GM12878 (cell line): ENCODE measurements around the gene C9orf50. TPM values are rescaled to one million over a fixed set of nuclear protein-coding genes. Genes with fewer than 3 reads are reported as not detected.
A peak's percentile ranks its signal among the peaks of the same experiment; 100 is the strongest.

ENCODE experiments used
- BACH1 ChIP-seq: fragments of 450-650 bp; IDR thresholded peaks from 2 replicates; pipeline ENCODE4 v1.6.1; 2017; ENCODE audit warnings: mild to moderate bottlenecking, borderline replicate concordance
- BCL11A ChIP-seq: IDR thresholded peaks from 2 replicates; pipeline ENCODE4 v1.6.1; 2011; ENCODE audit warnings: low read depth, low read length
- CREB1 ChIP-seq: IDR thresholded peaks from 2 replicates; pipeline ENCODE4 v1.6.1; 2012; ENCODE audit warnings: low read depth, mild to moderate bottlenecking, inconsistent platforms
- DPF2 ChIP-seq: fragments of 450-650 bp; IDR thresholded peaks from 2 replicates; pipeline ENCODE4 v1.6.1; 2017; ENCODE audit warnings: mild to moderate bottlenecking
- ESRRA ChIP-seq: IDR thresholded peaks from 2 replicates; pipeline ENCODE4 v1.6.1; 2012; ENCODE audit warnings: mild to moderate bottlenecking, low read length, improper control_type of control experiment
- FOXM1 ChIP-seq: IDR thresholded peaks from 2 replicates; pipeline ENCODE4 v1.6.1; 2012; ENCODE audit warnings: low read depth, mild to moderate bottlenecking, inconsistent platforms, low read length, moderate library complexity
- GABPA ChIP-seq: IDR thresholded peaks from 2 replicates; pipeline ENCODE4 v1.6.1; 2014; ENCODE audit warnings: antibody characterized with exemption, low read depth, mild to moderate bottlenecking, inconsistent platforms
- HDAC6 ChIP-seq: fragments of 200-600 bp; sonication (generic); IDR thresholded peaks from one replicate; pipeline ENCODE4 v1.8.0; 2017; ENCODE audit warnings: antibody characterized with exemption; ENCODE audit not compliant: unreplicated experiment
- KLF5 ChIP-seq: fragments of 450-650 bp; IDR thresholded peaks from 2 replicates; pipeline ENCODE4 v1.6.1; 2014; ENCODE audit warnings: mild to moderate bottlenecking; ENCODE audit not compliant: partially characterized antibody
- LARP7 ChIP-seq: fragments of 450-650 bp; IDR thresholded peaks from 2 replicates; pipeline ENCODE4 v1.6.1; 2017; ENCODE audit warnings: mild to moderate bottlenecking
- MEF2B ChIP-seq: fragments of 450-650 bp; IDR thresholded peaks from 2 replicates; pipeline ENCODE4 v1.6.1; 2018; ENCODE audit warnings: mild to moderate bottlenecking, moderate library complexity; ENCODE audit not compliant: partially characterized antibody, poor library complexity, severe bottlenecking
- MXI1 ChIP-seq: fragments of 150-350 bp; IDR thresholded peaks from 2 replicates; pipeline ENCODE4 v1.6.1; 2011; ENCODE audit warnings: low read depth, mild to moderate bottlenecking, inconsistent platforms, low read length, improper control_type of control experiment
- MYC ChIP-seq: IDR thresholded peaks from 2 replicates; pipeline ENCODE4 v1.6.1; 2011; ENCODE audit warnings: mild to moderate bottlenecking, low read length, moderate library complexity, inconsistent platforms; ENCODE audit not compliant: insufficient read depth, insufficient replicate concordance, insufficient read length, severe bottlenecking
- NBN ChIP-seq: fragments of 450-650 bp; IDR thresholded peaks from 2 replicates; pipeline ENCODE4 v1.6.1; 2016
- NFYB ChIP-seq: IDR thresholded peaks from 2 replicates; pipeline ENCODE4 v1.6.1; 2011; ENCODE audit warnings: low read depth, mild to moderate bottlenecking, low read length, improper control_type of control experiment, moderate library complexity; ENCODE audit not compliant: insufficient read depth
- NR2F1 ChIP-seq: fragments of 450-650 bp; conservative IDR thresholded peaks from 2 replicates; pipeline ENCODE4 v1.6.1; 2017; ENCODE audit warnings: mild to moderate bottlenecking
- POLR2AphosphoS5 ChIP-seq: IDR thresholded peaks from 2 replicates; pipeline ENCODE4 v1.6.1; 2011; ENCODE audit warnings: mild to moderate bottlenecking, low read length, inconsistent platforms
- POU2F2 ChIP-seq: IDR thresholded peaks from 3 replicates; pipeline ENCODE4 v1.6.1; 2011; ENCODE audit warnings: low read depth, mild to moderate bottlenecking, low read length, borderline replicate concordance
- RAD51 ChIP-seq: fragments of 450-650 bp; IDR thresholded peaks from 2 replicates; pipeline ENCODE4 v1.6.1; 2016; ENCODE audit warnings: moderate library complexity, mild to moderate bottlenecking, inconsistent platforms
- RB1 ChIP-seq: fragments of 450-650 bp; formaldehyde crosslinking; IDR thresholded peaks from 2 replicates; pipeline ENCODE4 v1.6.1; 2017; ENCODE audit warnings: mild to moderate bottlenecking, borderline replicate concordance
- RELA ChIP-seq: fragments of 450-650 bp; IDR thresholded peaks from 2 replicates; pipeline ENCODE4 v1.8.0; 2014; ENCODE audit warnings: borderline replicate concordance; ENCODE audit not compliant: partially characterized antibody
- SPI1 ChIP-seq: IDR thresholded peaks from 2 replicates; pipeline ENCODE4 v1.6.1; 2011; ENCODE audit warnings: low read depth, mild to moderate bottlenecking, low read length, moderate library complexity, borderline replicate concordance; ENCODE audit not compliant: insufficient read depth
- ZBTB11 ChIP-seq: fragments of 450-650 bp; formaldehyde crosslinking; IDR thresholded peaks from 2 replicates; pipeline ENCODE4 v1.5.0; 2022; ENCODE audit warnings: mild to moderate bottlenecking, missing genetic modification characterization
- polyA plus RNA-seq, 11 experiments: library from polyadenylated mRNA; depleted of rRNA in 4 of 11; unstranded in 6 of 11; stranded (reverse) in 5 of 11; fragments of >200 nt; fragmentation: Nextera tagmentation in 4 of 11; fragmentation: Illumina TruSeq in 1 of 11; extraction: Ambion mirVana in 4 of 11; extraction: Trizol in 1 of 11; gene quantifications; 1 replicate in 1 of 11; 2 replicates in 10 of 11; pipeline versions ENCODE4 v1.2.1 to v1.2.3, GENCODE V29; 2011 to 2016; ENCODE audit warnings: inconsistent platforms in 2 of 11, missing spikeins in 2 of 11, low read depth in 1 of 11
- total RNA-seq, 4 experiments: library from RNA; depleted of rRNA in 3 of 4; stranded (reverse); fragments of >200 nt in 3 of 4; fragmentation: Illumina TruSeq in 1 of 4; extraction: Trizol in 1 of 4; gene quantifications; 2 replicates each; pipeline versions ENCODE4 v1.2.1 to v1.2.3, GENCODE V29; 2013 to 2021
- TF ChIP-seq, protein P1 (sequence below): fragments of 450-650 bp; IDR thresholded peaks from 2 replicates; pipeline ENCODE4 v1.6.1; 2017; ENCODE audit warnings: low read depth, mild to moderate bottlenecking, moderate library complexity
- TF ChIP-seq, protein P2 (sequence below): IDR thresholded peaks from 2 replicates; pipeline ENCODE4 v1.6.1; 2012; ENCODE audit warnings: low read length, inconsistent platforms

C9orf50 gene
- total and polyA plus RNA-seq, 10 of the 15 experiments (the other 5 are each of a cell fraction or from before 2014, with no cell fraction given), result not detected

DNA sequence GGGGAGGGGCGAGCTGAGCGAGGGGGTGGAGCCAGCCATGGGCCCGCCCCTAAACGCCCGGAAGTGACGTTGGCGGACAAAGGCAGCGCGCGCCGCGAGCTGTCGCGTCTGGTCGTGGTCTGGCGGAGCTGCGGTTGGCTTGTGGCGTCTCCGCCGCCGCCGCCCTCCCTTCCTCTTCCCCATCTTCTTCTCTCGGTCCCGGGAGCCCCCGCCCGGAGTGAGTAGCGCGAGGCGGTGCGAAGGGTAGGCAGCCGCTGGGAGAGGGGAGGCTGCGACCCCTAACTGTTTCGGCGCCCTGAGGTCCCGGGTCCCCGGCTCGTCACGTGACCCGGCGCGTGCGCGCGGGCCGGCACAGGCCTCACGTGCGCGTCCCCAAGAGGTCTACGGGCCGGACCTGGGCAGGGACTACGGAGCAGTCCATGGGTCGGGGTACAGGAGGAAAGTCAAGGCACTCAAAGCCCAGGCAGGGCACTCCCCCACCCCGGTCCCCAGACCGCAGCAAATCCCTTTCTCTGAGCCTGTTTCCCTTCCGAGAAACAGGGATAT lies 5.3 kb upstream of the C9orf50 start, which contains the start of gene NTMT1 (continued):
- TF ChIP-seq, protein P1, sequence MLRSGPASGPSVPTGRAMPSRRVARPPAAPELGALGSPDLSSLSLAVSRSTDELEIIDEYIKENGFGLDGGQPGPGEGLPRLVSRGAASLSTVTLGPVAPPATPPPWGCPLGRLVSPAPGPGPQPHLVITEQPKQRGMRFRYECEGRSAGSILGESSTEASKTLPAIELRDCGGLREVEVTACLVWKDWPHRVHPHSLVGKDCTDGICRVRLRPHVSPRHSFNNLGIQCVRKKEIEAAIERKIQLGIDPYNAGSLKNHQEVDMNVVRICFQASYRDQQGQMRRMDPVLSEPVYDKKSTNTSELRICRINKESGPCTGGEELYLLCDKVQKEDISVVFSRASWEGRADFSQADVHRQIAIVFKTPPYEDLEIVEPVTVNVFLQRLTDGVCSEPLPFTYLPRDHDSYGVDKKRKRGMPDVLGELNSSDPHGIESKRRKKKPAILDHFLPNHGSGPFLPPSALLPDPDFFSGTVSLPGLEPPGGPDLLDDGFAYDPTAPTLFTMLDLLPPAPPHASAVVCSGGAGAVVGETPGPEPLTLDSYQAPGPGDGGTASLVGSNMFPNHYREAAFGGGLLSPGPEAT, result peak; percentile 45; the same call in 1 of the 2 replicates
- TF ChIP-seq, protein P2, sequence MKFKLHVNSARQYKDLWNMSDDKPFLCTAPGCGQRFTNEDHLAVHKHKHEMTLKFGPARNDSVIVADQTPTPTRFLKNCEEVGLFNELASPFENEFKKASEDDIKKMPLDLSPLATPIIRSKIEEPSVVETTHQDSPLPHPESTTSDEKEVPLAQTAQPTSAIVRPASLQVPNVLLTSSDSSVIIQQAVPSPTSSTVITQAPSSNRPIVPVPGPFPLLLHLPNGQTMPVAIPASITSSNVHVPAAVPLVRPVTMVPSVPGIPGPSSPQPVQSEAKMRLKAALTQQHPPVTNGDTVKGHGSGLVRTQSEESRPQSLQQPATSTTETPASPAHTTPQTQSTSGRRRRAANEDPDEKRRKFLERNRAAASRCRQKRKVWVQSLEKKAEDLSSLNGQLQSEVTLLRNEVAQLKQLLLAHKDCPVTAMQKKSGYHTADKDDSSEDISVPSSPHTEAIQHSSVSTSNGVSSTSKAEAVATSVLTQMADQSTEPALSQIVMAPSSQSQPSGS, result no peak
- TF ChIP-seq LARP7 (peak; percentile 87), RB1 (peak; percentile 92), BCL11A (no peak), HDAC6 (no peak), MYC (peak; percentile 90), KLF5 (peak; percentile 54), RAD51 (peak; percentile 98), SPI1 (peak; percentile 29; the same call in 1 of the 2 replicates), NBN (peak; percentile 70; the same call in 1 of the 2 replicates), NR2F1 (peak; percentile 72), BACH1 (peak; percentile 89), ZBTB11 (CRISPR knock-in tag) (peak; percentile 53), ESRRA (no peak), FOXM1 (no peak), NFYB (no peak), MXI1 (peak; percentile 98), CREB1 (peak; percentile 93), DPF2 (peak; percentile 90), RELA (peak; percentile 59), GABPA (peak; percentile 76), POLR2AphosphoS5 (peak; percentile 85), MEF2B (peak; percentile 75), POU2F2 (peak; percentile 39; the same call in 1 of the 3 replicates)
